ENCODE measurements around the gene PIK3R5. TPM values are rescaled to one million over a fixed set of nuclear protein-coding genes. Genes with fewer than 3 reads are reported as not detected.

Gene PIK3R5
- total RNA-seq, 4 donors from 2014 or later, result 0.63 to 5.9 (median 2.9) TPM

DNA sequence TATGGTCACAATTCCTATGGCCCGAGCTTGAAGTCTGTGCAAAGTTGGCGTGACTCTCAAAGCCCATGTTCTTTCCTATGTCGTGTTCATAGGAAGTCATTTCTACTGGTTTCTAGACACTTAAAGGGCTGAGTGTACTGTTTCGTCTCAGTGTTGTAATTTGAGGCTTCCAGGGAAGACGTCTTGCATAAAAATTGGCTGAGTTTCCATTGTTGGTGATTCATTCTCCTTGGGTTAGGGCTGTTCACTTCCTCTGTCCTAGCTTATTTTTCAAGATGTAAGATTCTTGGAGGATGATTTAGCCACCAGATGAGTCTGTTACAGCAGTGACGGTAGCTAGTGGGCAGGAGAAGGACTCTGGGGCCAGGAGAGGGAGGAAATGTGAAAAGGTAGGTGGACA lies 43.1 kb downstream of the PIK3R5 start:
- H3K36me3 ChIP-seq, result no peaks in the 10 kb centered on the region
- peaks cover 0 to 4% (median 0%) of the 10 kb centered on the region in 3 donors for H3K9me3 ChIP-seq
- peak in 1 of 2 donors; percentile 6 for TF ChIP-seq POLR2A (IDR thresholded peaks at IDR 0.05)
- no peak for TF ChIP-seq CTCF (IDR thresholded peaks at IDR 0.05 in 4 of 5, conservative IDR thresholded peaks at IDR 0.05 in 1 of 5)
- intact Hi-C loops (cut with DNase I; ENCODE audit: low total_unique reads), result no loop called here
- DNase-seq, result no peak
- H3K27ac ChIP-seq, result no peak overlapping the region
- H3K27me3 ChIP-seq, result peaks cover 0 to 6% (median 0%) of the 10 kb centered on the region in 3 donors
- H3K4me1 ChIP-seq, result no peaks in the 10 kb centered on the region
- H3K4me3 ChIP-seq, result no peak overlapping the region
- in situ Hi-C loops (cut with MboI; ENCODE audit: low sequenced_read_pairs in 4 of 4), result no loop called here
- no peak for ATAC-seq

- ATAC-seq (no peak), DNase-seq (no peak)
- no peak overlapping the region for H3K4me3 ChIP-seq
- no peaks in the 10 kb centered on the region for H3K9me3 ChIP-seq
- TF ChIP-seq CTCF (IDR thresholded peaks at IDR 0.05 in 4 of 5, conservative IDR thresholded peaks at IDR 0.05 in 1 of 5) (no peak), POLR2A (IDR thresholded peaks at IDR 0.05) (no peak)
- H3K36me3 ChIP-seq, result no peaks in the 10 kb centered on the region
- intact Hi-C loops (cut with DNase I; ENCODE audit: low total_unique reads) (no loop called here), in situ Hi-C loops (cut with MboI; ENCODE audit: low sequenced_read_pairs in 4 of 4) (no loop called here)
- H3K4me1 ChIP-seq, result no peaks in the 10 kb centered on the region
- peaks cover 0 to 6% (median 0%) of the 10 kb centered on the region in 3 donors for H3K27me3 ChIP-seq
- H3K27ac ChIP-seq, result no peak overlapping the region
These were observed 44.4 kb downstream of the PIK3R5 start for GRCh38 chr17:8921147-8921546.

DNA sequence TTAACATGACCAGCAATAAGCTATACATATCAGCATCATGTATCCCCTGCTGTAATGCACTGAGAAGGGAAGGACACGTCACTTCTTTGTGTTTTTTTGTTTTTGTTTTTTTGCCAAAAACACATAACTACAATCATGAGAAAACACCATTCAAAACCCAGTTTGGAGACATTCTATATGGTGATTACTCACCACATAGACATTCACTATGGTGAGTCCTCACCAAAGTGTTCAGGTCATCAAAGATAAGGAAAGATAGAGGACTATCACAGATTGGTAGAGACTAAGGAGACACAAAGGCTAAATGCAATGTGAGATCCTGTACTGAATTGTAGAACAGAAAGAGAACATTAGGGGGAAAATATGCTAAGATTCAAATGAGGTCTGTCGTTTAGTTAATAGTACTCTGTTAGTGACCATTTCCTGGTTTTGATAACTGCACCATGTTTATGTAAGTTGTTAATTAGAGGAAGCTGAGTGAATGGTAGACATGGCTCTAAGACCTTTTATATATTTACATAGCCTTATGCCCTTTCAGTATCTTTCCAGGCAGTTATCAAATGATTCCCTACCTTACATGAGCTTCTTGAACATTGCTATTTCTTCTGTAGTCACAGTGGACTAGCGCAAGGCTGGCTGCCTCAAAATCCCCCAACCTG lies 46.6 kb downstream of the PIK3R5 start:
- DNase-seq (no peak), ATAC-seq (no peak)
- Histone ChIP-seq H3K36me3 (no peaks in the 10 kb centered on the region), H3K27ac (no peak overlapping the region), H3K4me3 (no peak overlapping the region), H3K4me1 (no peaks in the 10 kb centered on the region), H3K27me3 (peaks cover 0 to 3% (median 0%) of the 10 kb centered on the region in 3 donors), H3K9me3 (no peaks in the 10 kb centered on the region)
- in situ Hi-C loops (cut with MboI; ENCODE audit: low sequenced_read_pairs in 4 of 4) (no loop called here), intact Hi-C loops (cut with DNase I; ENCODE audit: low total_unique reads) (no loop called here)
- no peak for TF ChIP-seq CTCF (IDR thresholded peaks at IDR 0.05 in 4 of 5, conservative IDR thresholded peaks at IDR 0.05 in 1 of 5)
- TF ChIP-seq POLR2A (IDR thresholded peaks at IDR 0.05), result no peak

DNA sequence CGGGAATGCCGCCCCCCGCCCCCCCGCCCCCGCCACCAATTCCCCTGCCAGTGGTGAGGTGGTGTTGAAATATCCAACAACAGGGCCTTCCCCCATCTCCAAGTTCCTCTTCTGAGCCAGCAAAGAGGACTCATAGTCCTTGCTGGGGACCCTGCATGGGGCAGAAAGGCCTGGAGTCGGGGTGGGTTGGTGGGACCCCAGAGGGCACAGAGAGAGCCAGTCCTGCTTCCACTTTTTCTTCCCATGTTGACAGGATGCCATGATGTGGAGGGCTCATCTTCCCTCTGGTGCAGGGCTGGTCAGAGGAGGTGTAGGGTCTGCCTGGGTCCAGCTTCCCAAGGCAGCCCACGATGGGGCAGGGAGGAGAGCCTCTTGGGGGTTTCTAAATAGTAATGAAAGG lies 49.0 kb downstream of the PIK3R5 start:
- TF ChIP-seq POLR2A (IDR thresholded peaks at IDR 0.05) (no peak), CTCF (IDR thresholded peaks at IDR 0.05 in 4 of 5, conservative IDR thresholded peaks at IDR 0.05 in 1 of 5) (no peak)
- Histone ChIP-seq H3K27ac (no peak overlapping the region), H3K4me1 (no peaks in the 10 kb centered on the region), H3K4me3 (no peak overlapping the region), H3K27me3 (no peaks in the 10 kb centered on the region), H3K9me3 (no peaks in the 10 kb centered on the region), H3K36me3 (no peaks in the 10 kb centered on the region)
- ATAC-seq (no peak), DNase-seq (no peak)
- intact Hi-C loops (cut with DNase I; ENCODE audit: low total_unique reads) (no loop called here), in situ Hi-C loops (cut with MboI; ENCODE audit: low sequenced_read_pairs in 4 of 4) (no loop called here)

- ATAC-seq (no peak), DNase-seq (no peak)
- Histone ChIP-seq H3K27me3 (no peaks in the 10 kb centered on the region), H3K9me3 (no peaks in the 10 kb centered on the region), H3K4me1 (no peaks in the 10 kb centered on the region), H3K36me3 (no peaks in the 10 kb centered on the region), H3K27ac (no peak overlapping the region), H3K4me3 (no peak overlapping the region)
- in situ Hi-C loops (cut with MboI; ENCODE audit: low sequenced_read_pairs in 4 of 4) (no loop called here), intact Hi-C loops (cut with DNase I; ENCODE audit: low total_unique reads) (no loop called here)
- TF ChIP-seq CTCF (IDR thresholded peaks at IDR 0.05 in 4 of 5, conservative IDR thresholded peaks at IDR 0.05 in 1 of 5), result no peak
- no peak for TF ChIP-seq POLR2A (IDR thresholded peaks at IDR 0.05)
These were observed 51.0 kb downstream of the PIK3R5 start for GRCh38 chr17:8914554-8914953.
